Fibroblast of gingiva (primary cell): ENCODE results near the gene GJA4.

Experiments
- DNase-seq: peaks from one replicate; pipeline ENCODE4 v3.0.0-alpha.2; 2011; ENCODE audit warnings: low read depth

Gene GJA4

DNA sequence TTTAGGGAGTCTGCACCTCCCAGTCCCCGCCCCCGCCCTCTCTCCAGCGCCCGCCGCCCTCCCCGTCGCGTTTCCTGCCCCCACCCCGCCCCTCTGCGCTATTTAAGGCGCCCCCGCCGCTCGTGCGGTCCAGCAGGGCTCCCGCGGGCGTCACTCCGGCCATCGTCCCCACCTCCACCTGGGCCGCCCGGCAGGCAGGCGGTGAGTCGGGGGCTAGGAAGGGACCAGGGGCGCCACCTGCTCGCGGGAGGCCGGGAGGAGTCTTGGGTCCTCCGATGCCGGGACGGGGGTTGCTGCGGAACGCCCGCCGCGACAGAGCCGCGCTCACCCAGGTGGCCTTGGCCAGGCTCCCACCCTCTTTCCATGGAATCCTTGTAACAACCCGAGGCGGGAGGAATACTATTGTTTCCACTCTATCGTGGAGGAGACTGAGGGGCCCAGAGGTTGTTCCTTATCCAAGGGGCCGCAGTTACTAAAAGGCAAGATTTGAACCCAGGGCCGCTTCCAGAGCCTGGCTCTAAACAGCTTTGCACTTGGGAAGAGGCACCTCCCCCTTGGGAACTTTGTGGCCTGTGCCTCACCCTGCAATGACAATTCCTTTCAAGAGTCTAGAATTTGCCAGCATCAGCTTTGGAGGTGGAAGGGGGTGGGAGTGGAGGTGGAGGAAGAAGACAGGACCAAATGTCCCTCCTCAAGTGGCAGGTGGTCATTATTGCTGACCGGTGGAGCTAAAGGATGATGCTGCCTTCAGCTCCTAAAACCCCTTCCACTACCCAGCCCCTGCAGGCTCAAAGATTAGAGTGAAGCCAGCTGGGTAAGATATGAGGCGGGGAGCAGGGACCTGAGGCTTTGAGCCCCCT, at the start of gene GJA4:
GJA4 (plus strand) TSS at position 132 of the 860 bp plus-strand sequence. CDS start 1,215 bp downstream, outside the sequence.
- DNase-seq, result no peak

DNA sequence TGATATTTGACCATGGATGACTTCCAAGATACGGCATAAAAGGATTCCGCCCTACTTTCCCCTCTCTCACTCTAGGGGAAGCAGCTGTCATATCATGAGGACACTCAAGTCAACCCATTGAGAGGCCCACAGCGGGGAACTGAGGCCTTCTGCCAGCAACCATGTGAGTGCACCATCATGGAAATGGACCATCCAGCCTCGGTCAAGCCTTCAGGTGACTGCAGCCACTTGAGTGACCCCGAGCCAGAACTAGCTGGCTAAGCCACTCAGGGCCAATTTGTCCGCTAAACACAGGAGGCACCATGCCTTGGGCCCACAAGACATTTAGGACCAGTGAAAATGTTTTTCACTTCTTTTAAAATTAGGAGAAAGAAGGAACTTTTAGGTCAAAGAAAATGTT, 49.0 kb upstream of the GJA4 start:
- no peak for DNase-seq

DNA sequence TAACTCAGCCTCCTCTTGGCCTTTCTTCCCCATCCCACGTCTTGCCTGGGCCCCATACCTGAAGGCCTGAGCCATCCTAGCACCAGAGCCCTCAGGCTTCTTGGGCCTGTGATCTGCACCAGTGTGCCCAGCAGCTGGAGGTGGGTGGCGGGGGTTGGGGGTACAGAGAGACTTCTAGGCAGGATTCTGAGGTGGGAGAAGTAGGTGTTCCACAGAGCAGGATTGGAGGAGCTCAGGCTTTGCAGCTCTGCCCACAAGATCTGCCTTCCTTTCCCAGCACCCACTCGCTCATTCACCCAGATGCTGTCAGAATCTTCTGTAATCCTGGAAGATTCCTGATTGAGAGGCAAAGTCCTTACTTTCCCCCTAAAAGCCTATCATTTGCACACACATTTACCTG, 47.9 kb upstream of the GJA4 start:
- no peak for DNase-seq

DNA sequence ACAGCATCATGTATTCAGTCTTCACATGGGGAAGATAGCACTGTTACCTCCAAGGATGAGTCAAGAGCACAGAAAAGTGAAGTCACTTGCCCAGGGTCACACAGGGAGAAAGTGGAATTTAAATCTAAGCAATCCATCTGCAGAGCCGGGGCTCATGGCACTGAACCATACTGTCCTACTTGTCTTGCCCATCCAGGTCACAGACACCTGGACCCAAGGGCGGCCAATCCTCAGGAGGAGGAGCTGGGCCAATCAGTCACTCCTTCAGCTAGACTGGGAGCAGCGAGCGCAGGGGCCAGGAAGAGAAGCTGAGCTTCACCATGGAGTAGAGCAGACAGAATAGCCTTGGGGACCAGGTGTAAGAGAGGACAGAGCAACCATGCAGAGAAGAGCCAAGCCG, 47.1 kb upstream of the GJA4 start:
- DNase-seq, result no peak

DNA sequence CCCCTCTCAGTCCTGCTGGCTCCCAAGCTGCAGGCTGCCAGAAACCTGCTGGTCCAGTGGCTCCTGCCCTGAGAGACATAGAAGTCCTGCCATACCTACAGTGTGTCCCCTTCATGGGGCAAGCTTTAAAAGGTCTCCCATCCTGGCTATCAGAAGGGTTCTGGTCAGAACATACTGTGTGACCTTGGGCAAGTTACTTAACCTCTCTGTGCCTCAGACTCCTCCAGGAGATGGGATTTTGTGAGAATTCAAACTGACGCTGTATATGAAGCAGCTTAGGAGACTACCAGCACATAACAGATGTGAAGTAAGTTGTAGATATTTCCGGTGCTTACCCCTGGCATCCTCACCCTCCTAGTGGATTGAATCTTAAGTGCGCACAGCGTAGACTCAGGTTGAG, 46.7 kb upstream of the GJA4 start:
- no peak for DNase-seq

DNA sequence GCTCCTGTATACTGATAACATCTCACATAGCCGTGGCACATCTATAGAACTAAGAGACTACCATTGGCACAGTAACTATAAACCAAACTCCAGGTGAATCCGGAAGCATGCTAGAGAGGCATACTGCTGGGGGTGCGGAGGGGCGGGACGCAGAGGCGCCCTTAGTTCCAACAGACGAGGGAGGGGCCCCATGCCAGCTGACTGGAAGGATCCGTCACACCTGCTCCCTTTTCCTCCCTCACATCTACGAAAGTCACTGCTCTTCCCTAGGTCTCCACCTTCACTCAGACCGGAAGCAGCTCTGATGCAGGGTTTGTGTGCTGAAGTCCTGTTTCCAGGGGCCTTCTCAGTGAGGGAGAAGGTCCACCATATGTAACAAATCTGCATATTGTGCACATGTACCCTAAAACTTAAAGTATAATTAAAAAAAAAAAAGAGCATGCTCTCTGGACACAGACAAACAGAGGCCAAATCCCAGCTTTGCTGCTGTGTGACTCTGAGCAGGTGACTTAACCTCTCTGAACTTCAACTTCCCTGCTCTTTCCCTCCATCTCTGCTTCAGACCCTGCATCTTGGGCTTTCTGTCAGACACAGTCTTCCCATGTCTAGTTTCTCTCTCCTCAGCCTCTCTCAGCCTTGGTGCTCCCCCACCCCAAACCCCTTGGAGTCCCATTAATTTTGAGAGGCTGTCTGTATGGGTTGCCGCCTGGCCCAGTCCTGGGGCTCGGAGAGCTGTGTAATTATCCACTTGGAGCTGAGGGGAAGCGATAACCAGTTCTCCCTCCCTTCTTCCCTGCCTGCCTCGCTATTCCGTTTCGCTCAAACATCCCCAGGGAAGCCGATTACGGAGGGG, 45.8 kb upstream of the GJA4 start:
- no peak for DNase-seq

DNA sequence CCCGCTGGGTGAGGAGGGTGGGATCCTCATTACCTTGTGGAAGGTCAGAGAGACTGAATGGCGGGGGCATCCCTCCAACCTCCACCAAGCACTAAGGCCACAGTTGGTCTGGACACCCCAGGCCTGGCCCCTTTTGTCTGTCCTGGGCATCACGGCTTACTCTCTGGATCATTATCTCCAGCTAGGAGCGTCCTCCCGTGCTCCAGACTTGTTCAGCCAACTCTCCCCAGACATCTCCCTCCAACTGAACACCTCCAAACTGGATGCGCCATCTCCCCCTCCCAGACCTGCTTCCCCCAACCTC, 45.2 kb upstream of the GJA4 start:
- DNase-seq, result no peak

DNA sequence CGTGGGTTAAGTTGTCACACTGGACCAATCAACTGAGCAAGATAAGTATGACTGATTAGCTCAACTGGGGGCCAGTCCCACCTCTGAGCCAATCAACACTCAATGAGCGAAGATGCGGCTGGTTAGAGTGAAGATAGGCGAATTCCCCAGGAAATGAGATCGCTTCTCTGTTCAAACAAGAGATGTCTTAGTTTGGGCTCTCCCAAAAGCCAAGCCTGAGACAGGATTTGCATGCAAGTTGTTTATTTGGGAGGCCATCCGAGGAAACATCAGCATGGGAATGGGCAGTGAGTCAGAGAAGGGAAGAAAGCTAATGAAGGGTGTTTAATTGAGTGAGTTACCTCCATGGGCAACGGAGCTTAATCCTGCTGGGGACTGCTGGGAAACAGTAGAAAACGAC, 42.8 kb upstream of the GJA4 start:
- DNase-seq, result no peak

DNA sequence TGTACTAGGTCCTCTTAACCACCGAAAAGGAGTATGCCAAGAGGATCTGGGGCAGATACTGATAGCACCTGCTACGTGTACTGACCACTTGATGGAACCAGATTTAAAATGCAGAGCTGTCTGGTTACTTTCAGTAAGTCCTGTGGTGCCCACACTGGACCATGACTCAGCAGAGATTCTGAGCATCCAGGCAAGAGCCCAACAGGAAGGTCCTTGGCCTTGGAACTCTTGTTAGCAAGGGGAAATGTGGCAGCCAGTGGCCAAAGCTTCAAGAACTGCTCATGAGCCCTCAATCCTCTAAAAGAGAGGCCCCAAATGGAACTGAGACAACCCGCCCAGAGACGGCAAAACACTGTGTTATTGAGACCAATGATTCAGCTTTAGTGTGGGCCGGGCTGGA, 42.2 kb upstream of the GJA4 start:
- no peak for DNase-seq

DNA sequence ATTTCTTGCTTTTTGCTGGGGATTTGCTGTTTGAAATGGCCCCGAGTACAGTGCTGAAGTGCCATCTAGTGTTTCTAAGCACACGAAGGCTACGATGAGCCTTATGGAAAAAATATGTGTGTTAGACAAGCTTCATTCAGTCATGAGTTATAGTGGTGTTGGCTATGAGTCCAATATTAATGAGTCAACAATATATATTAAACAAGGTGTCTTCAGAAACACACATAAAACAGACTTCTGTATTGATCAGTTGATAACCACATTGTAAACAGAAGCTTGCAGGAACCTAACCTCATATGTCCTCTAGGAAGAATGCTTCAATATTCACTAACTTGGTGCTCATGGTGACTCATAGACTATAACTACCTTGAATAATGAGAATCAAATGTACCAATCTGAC, 39.6 kb upstream of the GJA4 start:
- no peak for DNase-seq

DNA sequence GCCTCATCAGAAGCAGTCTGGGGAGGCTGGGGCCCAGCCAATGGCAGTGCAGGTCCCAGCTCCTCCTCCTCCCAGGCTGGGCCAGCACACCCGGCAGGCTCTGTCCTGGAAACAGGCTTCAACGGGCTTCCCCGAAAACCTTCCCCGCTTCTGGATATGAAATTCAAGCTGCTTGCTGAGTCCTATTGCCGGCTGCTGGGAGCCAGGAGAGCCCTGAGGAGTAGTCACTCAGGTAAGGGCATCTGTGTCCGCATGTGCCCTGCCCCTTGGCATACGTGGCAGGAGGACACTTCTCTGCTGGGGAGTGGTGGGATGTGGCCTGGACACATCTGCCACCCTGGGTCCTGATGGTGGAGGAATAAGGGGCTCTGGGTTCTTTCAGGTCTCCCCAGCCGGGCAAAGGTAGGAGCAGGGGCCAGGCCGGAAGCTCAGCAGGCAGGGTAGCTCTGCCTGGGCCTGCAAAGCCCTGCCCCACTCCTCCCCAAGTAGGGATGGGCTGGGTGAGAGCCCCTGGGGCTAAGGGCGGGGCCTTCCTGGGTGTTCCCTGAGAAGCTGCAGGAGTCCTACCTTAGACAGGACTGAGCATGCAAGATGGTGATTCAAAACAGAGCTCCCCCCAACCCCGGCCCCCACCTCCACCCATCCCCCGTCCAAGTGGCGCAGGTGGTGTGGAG, 37.7 kb upstream of the GJA4 start, which contains the start of gene GJB5:
GJB5 (plus strand) TSS at position 84 of the 674 bp plus-strand sequence. CDS start 2,284 bp downstream, outside the sequence.
- DNase-seq, result no peak

DNA sequence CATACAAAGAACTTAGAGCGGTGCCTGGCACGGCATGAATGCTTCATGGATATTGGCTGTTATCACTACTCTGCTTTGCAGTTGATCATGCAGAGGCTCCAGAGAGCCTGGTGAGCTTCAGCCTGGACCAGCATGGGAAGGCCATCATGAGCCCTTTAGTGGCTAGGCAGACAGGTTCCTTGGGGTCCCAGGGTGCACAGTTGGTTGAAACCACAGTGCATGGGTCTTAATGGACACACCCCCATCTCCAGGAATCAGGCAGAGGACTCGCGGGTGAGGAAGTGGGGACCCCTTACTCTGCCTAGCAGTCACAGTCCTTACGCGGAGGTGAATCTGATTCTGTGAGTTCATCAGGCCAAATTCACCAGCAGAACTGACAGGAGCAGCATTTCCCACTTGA, 36.8 kb upstream of the GJA4 start:
- no peak for DNase-seq

DNA sequence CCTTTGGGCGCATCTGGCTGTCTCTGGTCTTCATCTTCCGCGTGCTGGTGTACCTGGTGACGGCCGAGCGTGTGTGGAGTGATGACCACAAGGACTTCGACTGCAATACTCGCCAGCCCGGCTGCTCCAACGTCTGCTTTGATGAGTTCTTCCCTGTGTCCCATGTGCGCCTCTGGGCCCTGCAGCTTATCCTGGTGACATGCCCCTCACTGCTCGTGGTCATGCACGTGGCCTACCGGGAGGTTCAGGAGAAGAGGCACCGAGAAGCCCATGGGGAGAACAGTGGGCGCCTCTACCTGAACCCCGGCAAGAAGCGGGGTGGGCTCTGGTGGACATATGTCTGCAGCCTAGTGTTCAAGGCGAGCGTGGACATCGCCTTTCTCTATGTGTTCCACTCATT, 35.4 kb upstream of the GJA4 start:
- no peak for DNase-seq

DNA sequence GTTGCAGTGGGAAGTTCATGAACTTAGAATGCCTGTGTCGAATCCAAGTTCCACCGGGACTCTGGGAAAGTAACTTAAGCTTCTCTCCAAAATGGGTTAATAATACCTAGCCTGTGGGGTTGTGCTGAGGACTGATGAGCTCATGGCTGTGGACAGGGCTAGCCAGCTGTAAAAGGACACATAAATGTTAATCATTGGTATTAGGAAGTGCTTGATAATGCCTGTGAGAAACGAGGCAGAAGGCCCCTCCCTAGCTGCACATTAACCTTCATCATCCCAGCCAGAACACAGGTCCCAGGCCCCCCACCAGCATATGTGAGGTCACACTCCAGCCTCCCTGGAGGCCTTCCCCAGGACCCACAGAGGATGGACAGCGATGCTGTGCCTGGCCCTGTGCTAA, 34.0 kb upstream of the GJA4 start:
- DNase-seq, result no peak

DNA sequence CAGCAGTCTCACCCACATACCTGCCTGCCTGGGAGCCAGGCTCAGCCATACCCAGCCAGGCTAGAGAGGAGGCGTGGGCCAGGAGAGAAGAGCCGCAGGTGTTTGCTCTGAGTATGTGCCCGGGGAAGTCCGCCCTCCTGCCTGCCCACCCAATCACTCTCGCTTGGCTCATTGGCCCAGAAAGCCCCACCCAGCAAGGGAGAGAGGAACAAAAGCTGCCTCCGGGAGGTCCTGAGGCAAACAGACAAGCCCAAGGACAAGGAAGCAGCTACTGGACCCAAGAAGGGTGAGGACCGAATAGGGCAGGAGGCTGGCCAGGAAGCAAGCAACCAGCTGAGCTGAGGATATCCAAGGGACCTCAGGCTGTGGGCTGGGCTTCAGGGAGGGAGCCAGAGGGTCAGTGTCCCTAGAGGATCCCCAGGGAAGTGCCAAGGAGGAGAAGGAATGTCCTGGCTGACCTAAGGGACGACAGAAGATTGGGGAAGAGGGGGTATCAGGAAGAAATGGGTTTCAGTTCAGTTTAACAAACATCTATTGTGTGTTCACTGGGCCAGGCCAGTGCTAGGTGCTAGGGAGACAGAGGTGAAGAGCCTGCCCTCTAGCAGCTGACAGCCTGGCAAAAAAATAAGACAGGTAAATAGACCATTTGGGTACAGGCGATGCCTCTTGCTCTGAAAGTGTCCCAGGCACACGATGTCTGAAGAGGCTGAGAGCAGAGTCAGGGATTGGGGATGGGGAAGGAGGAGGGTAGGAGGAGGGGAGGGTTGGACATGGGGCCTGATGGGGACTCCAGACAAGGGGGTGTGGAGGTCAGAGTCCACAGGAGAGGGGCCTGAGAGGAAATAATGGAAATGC, 33.1 kb upstream of the GJA4 start, which contains the start of gene GJB4:
GJB4 (plus strand) TSS at position 238 of the 855 bp plus-strand sequence. CDS start 1,515 bp downstream, outside the sequence.
- no peak for DNase-seq

DNA sequence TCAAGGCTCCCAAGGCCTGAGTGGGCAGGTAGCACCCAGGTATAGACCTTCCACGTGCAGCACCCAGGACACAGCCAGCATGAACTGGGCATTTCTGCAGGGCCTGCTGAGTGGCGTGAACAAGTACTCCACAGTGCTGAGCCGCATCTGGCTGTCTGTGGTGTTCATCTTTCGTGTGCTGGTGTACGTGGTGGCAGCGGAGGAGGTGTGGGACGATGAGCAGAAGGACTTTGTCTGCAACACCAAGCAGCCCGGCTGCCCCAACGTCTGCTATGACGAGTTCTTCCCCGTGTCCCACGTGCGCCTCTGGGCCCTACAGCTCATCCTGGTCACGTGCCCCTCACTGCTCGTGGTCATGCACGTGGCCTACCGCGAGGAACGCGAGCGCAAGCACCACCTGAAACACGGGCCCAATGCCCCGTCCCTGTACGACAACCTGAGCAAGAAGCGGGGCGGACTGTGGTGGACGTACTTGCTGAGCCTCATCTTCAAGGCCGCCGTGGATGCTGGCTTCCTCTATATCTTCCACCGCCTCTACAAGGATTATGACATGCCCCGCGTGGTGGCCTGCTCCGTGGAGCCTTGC, 31.5 kb upstream of the GJA4 start:
- DNase-seq, result no peak

DNA sequence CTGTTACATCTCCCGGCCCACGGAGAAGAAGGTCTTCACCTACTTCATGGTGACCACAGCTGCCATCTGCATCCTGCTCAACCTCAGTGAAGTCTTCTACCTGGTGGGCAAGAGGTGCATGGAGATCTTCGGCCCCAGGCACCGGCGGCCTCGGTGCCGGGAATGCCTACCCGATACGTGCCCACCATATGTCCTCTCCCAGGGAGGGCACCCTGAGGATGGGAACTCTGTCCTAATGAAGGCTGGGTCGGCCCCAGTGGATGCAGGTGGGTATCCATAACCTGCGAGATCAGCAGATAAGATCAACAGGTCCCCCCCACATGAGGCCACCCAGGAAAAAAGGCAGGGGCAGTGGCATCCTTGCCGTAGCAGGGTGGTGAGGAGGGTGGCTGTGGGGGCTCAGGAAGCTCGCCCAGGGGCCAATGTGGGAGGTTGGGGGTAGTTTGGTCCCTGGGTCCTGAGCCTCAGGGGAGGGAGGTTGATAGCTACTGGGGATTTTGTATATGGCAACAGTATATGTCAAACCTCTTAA, 31.0 kb upstream of the GJA4 start:
- no peak for DNase-seq

DNA sequence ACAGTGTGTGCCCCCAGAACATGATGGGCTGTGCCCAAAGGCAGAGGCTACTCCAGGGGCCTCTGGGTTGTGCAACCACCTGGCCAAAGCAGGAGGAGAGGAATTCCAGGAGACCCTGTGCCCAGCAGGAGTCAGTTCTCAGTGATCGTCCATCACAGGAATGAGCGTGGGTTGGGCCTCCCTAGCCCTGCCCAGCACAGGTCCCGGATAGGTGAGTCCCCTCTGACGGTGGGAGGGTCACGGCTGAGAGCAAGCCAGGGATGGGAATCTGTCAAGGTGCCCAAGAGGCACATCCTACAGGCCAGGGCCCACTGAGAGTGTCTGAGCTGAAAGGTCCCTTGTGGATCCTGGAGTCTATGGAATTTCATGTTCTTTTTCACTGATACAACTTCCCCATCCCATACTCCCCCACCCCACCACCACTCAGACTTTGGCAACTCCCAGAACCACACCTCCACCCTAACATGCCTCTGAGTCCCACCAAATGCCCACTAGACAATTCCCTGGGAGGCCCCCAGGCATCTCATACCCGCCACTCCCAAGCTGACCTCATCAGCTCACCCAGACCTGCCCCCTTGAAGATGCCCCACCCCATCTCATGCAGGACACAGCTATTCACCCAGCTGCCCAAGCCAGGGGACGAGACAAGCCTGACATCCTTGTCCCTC, 30.2 kb upstream of the GJA4 start:
- no peak for DNase-seq

DNA sequence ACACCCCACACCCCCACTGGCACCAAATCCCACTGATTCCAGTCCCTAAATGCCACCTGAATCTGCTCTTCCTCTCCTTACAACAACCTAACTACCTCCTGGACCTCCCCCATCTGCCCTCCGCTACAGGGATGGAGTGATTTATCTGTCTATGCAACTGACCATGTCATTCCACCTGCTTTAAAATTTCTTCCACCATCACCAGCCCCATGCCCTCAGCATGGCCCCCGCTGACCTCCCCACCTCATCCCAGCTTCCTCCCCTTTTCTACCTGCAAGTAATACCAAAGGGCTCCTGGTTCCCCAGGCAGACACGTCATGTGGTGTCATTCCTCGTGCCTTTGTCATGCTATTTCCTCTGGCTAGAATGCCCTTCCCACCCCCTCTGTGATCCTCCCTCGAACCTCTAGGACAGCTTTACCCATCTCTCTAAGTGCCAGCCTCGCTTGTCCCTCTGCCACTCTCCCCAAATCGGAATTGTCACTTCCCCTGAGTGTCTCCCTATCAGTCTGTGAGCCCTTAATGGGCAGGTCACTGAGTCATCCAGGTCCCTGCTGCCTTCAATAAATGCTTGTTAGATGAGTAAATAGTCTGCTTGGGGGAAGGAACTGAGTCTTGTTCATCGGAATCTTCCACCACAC, 29.5 kb upstream of the GJA4 start:
- no peak for DNase-seq

DNA sequence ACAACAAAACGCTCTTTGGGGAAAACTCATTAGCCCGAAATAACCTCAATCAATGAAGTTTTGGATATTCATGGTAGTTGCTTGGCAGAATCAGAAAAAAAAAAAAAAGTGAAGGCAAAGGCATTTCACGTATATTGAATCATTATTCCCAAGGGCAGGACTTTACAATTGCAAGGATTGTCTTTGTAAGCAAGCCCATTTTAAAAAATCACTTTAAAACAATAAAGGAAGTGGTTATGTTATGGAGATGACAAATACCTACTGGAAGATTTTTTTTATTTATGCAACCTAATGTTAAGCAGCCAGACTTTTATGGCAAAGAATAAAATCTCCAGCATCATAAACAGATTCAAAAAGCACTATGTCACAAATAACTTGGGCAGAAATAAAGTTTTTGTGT, 23.9 kb upstream of the GJA4 start:
- no peak for DNase-seq
